ENCODE results near the gene ZGPAT.
"Not testable (repeated sequence)": the region's sequence is repeated elsewhere in the genome, so short reads cannot be mapped to it uniquely, and the experiment has no call there.

Gene ZGPAT

GRCh38 chr20:63767456-63767855 is 59.6 kb downstream of the ZGPAT start:
- DNase-seq, result no peak

GRCh38 chr20:63767886-63768285 is 60.0 kb downstream of the ZGPAT start:
- DNase-seq, result no peak

- no peak for DNase-seq
Observed at GRCh38 chr20:63768591-63769515, 61.0 kb downstream of the ZGPAT start.

- no peak for DNase-seq
Observed at GRCh38 chr20:63769891-63770474, 62.1 kb downstream of the ZGPAT start.

GRCh38 chr20:63771046-63771707 is 63.3 kb downstream of the ZGPAT start:
- no peak for DNase-seq

- no peak for DNase-seq
Observed at GRCh38 chr20:63772781-63773518, 65.1 kb downstream of the ZGPAT start.

GRCh38 chr20:63773571-63774241 is 65.9 kb downstream of the ZGPAT start:
- DNase-seq, result no peak

- no peak for DNase-seq
Observed at GRCh38 chr20:63774306-63774705, 66.5 kb downstream of the ZGPAT start.

GRCh38 chr20:63775096-63775978 is 67.5 kb downstream of the ZGPAT start:
- DNase-seq, result peak; percentile 11

GRCh38 chr20:63776875-63777274 is 69.0 kb downstream of the ZGPAT start:
- not testable (repeated sequence) for DNase-seq

GRCh38 chr20:63777614-63778013 is 69.8 kb downstream of the ZGPAT start:
- no peak for DNase-seq

- no peak for DNase-seq
Observed at GRCh38 chr20:63778034-63778752, 70.4 kb downstream of the ZGPAT start.

- DNase-seq, result no peak
Observed at GRCh38 chr20:63778857-63779256, 71.0 kb downstream of the ZGPAT start.

- DNase-seq, result no peak
Observed at GRCh38 chr20:63781181-63781580, 73.3 kb downstream of the ZGPAT start.

GRCh38 chr20:63782051-63782471 is 74.2 kb downstream of the ZGPAT start:
- DNase-seq, result peak; percentile 5

GRCh38 chr20:63782521-63782971 is 74.7 kb downstream of the ZGPAT start:
- DNase-seq, result peak; percentile 12

- no peak for DNase-seq
Observed at GRCh38 chr20:63783970-63784369, 76.1 kb downstream of the ZGPAT start.

GRCh38 chr20:63785691-63786131 is 77.9 kb downstream of the ZGPAT start:
- DNase-seq, result no peak

Measured in activated T-cell treated with anti-CD3 and anti-CD28 coated beads for 4 hours (primary cell).